Trophoblast cell (in vitro differentiated cells and primary cell): ENCODE results near the gene GPR65.

Experiments used
- DNase-seq, 2 donors: peaks; one replicate each; pipeline ENCODE4 v3.0.0-alpha.2; 2016
- H2AFZ ChIP-seq: 2 replicates; pipeline ENCODE4 v1.6.1; 2013; ENCODE audit warnings: low read length, moderate library complexity, mild to moderate bottlenecking; ENCODE audit not compliant: insufficient read depth, poor library complexity
- H2AK5ac ChIP-seq: 2 replicates; pipeline ENCODE4 v1.6.1; 2013; ENCODE audit warnings: mild to moderate bottlenecking, low read length
- H2BK120ac ChIP-seq: 2 replicates; pipeline ENCODE4 v1.6.1; 2013; ENCODE audit warnings: low read length, mild to moderate bottlenecking, moderate library complexity; ENCODE audit not compliant: insufficient read depth, poor library complexity
- H2BK12ac ChIP-seq: 2 replicates; pipeline ENCODE4 v1.6.1; 2013; ENCODE audit warnings: mild to moderate bottlenecking, low read length, moderate library complexity
- H2BK5ac ChIP-seq: 2 replicates; pipeline ENCODE4 v1.6.1; 2013; ENCODE audit warnings: low read length, low read depth, moderate library complexity, mild to moderate bottlenecking; ENCODE audit not compliant: poor library complexity
- H3K14ac ChIP-seq: 2 replicates; pipeline ENCODE4 v1.6.1; 2013; ENCODE audit warnings: mild to moderate bottlenecking, low read length
- H3K18ac ChIP-seq: 2 replicates; pipeline ENCODE4 v1.6.1; 2013; ENCODE audit warnings: mild to moderate bottlenecking, low read length
- H3K23ac ChIP-seq: 2 replicates; pipeline ENCODE4 v1.6.1; 2013; ENCODE audit warnings: low read length
- H3K27ac ChIP-seq: 2 replicates; pipeline ENCODE4 v1.5.1; 2013; ENCODE audit warnings: low read depth, mild to moderate bottlenecking, inconsistent platforms, low read length, moderate library complexity
- H3K27me3 ChIP-seq: 2 replicates; pipeline ENCODE4 v1.6.1; 2013; ENCODE audit warnings: inconsistent platforms, mild to moderate bottlenecking, low read length, moderate library complexity; ENCODE audit not compliant: insufficient read depth
- H3K36me3 ChIP-seq, 2 experiments: 1 replicate in 1 of 2; 2 replicates in 1 of 2; pipeline ENCODE4 v1.6.1; 2013; ENCODE audit warnings: low read length in 2 of 2, mild to moderate bottlenecking in 2 of 2, moderate library complexity in 1 of 2; ENCODE audit not compliant: insufficient read depth in 2 of 2, control insufficient read depth in 1 of 2
- H3K4ac ChIP-seq: 2 replicates; pipeline ENCODE4 v1.6.1; 2013; ENCODE audit warnings: low read depth, mild to moderate bottlenecking, low read length, moderate library complexity
- H3K4me1 ChIP-seq, 2 experiments: 1 replicate in 1 of 2; 2 replicates in 1 of 2; pipeline ENCODE4 v1.6.1; 2013; ENCODE audit warnings: low read length in 2 of 2, mild to moderate bottlenecking in 2 of 2, moderate library complexity in 1 of 2; ENCODE audit not compliant: insufficient read depth in 2 of 2, control insufficient read depth in 1 of 2
- H3K4me2 ChIP-seq: 2 replicates; pipeline ENCODE4 v1.6.1; 2013; ENCODE audit warnings: inconsistent platforms, mild to moderate bottlenecking, low read length, moderate library complexity
- H3K4me3 ChIP-seq: 2 replicates; pipeline ENCODE4 v1.5.1; 2013; ENCODE audit warnings: mild to moderate bottlenecking, low read depth, low read length, inconsistent platforms
- H3K79me1 ChIP-seq: one replicate; pipeline ENCODE4 v1.6.1; 2013; ENCODE audit warnings: low read length
- H3K79me2 ChIP-seq: 2 replicates; pipeline ENCODE4 v1.6.1; 2013; ENCODE audit warnings: low read length, mild to moderate bottlenecking; ENCODE audit not compliant: control insufficient read depth, insufficient read depth, poor library complexity
- H3K9ac ChIP-seq: 2 replicates; pipeline ENCODE4 v1.6.1; 2013; ENCODE audit warnings: mild to moderate bottlenecking, low read length
- H3K9me3 ChIP-seq: 2 replicates; pipeline ENCODE4 v1.6.1; 2013; ENCODE audit warnings: low read depth, mild to moderate bottlenecking, control low read depth, inconsistent platforms, low read length; ENCODE audit not compliant: insufficient read depth
- H4K12ac ChIP-seq: 2 replicates; pipeline ENCODE4 v1.6.1; 2013; ENCODE audit warnings: low read depth, mild to moderate bottlenecking, low read length, moderate library complexity
- H4K8ac ChIP-seq: 2 replicates; pipeline ENCODE4 v1.6.1; 2013; ENCODE audit warnings: low read depth, mild to moderate bottlenecking, low read length, moderate library complexity
- H4K91ac ChIP-seq: one replicate; pipeline ENCODE4 v1.6.1; 2013; ENCODE audit warnings: low read depth, mild to moderate bottlenecking, low read length, moderate library complexity
- WGBS: extraction: QIAGEN DNeasy Blood & Tissue Kit; methylation state at CpG from one replicate; pipeline ENCODE4 v1.1.7; 2013; ENCODE audit warnings: missing lambda C conversion rate; ENCODE audit not compliant: insufficient read length, insufficient coverage; ENCODE audit errors: extremely low coverage; 5-methylcytosine and 5-hydroxymethylcytosine counted together

GPR65 gene

GRCh38 chr14:87998482-87998881 is 6.5 kb upstream of the GPR65 start:
- H3K9ac ChIP-seq, result no peak overlapping the region
- H3K9me3 ChIP-seq, result no peaks in the 10 kb centered on the region

GRCh38 chr14:87999277-87999676 is 5.7 kb upstream of the GPR65 start:
- Histone ChIP-seq H4K8ac (no peak overlapping the region), H2AK5ac (no peak overlapping the region), H2BK120ac (no peak overlapping the region), H3K23ac (no peak overlapping the region), H2BK5ac (no peak overlapping the region), H3K4me3 (no peak overlapping the region), H3K18ac (no peak overlapping the region), H3K36me3 (no peaks in the 10 kb centered on the region), H2BK12ac (no peak overlapping the region), H3K4me1 (peaks cover 3 to 5% of the 10 kb centered on the region in 2 experiments), H4K12ac (no peak overlapping the region), H3K9ac (no peak overlapping the region), H3K79me1 (peaks cover 2% of the 10 kb centered on the region), H4K91ac (no peak overlapping the region), H3K9me3 (no peaks in the 10 kb centered on the region), H3K4me2 (no peak overlapping the region), H3K79me2 (no peaks in the 10 kb centered on the region), H3K27me3 (no peaks in the 10 kb centered on the region), H3K4ac (no peak overlapping the region), H3K14ac (no peak overlapping the region), H3K27ac (no peak overlapping the region), H2AFZ (no peak overlapping the region)
- no CpG with 5 or more reads among the region's 2 CpGs for WGBS
- no peak for DNase-seq

More at GRCh38 chr14:87998482-87998881, 6.5 kb upstream of the GPR65 start:
- no peak overlapping the region for H2AK5ac ChIP-seq
- no peak overlapping the region for H3K4me2 ChIP-seq
- no peak overlapping the region for H3K18ac ChIP-seq
- H2BK5ac ChIP-seq, result no peak overlapping the region
- H4K8ac ChIP-seq, result no peak overlapping the region
- H3K14ac ChIP-seq, result no peak overlapping the region
- no peaks in the 10 kb centered on the region for H3K79me2 ChIP-seq
- H3K27me3 ChIP-seq, result no peaks in the 10 kb centered on the region
- no peak overlapping the region for H3K27ac ChIP-seq
- H4K91ac ChIP-seq, result no peak overlapping the region
- no peak overlapping the region for H3K23ac ChIP-seq
- peaks cover 2% of the 10 kb centered on the region for H3K79me1 ChIP-seq
- no peak overlapping the region for H3K4me3 ChIP-seq
- no peak overlapping the region for H2AFZ ChIP-seq
- no peak overlapping the region for H2BK120ac ChIP-seq
- H3K36me3 ChIP-seq, result no peaks in the 10 kb centered on the region
- no peak for DNase-seq
- no peak overlapping the region for H3K4ac ChIP-seq
- H4K12ac ChIP-seq, result no peak overlapping the region
- no peak overlapping the region for H2BK12ac ChIP-seq
- peaks cover 3 to 6% of the 10 kb centered on the region in 2 experiments for H3K4me1 ChIP-seq

GRCh38 chr14:88002421-88003075 is 2.4 kb upstream of the GPR65 start:
- Histone ChIP-seq H3K18ac (no peak overlapping the region), H3K36me3 (no peaks in the 10 kb centered on the region), H3K4me3 (no peak overlapping the region), H3K9ac (no peak overlapping the region), H2BK5ac (no peak overlapping the region), H3K4me2 (no peak overlapping the region), H3K14ac (no peak overlapping the region), H4K91ac (no peak overlapping the region), H3K4ac (no peak overlapping the region), H3K4me1 (no peaks in the 10 kb centered on the region), H3K23ac (no peak overlapping the region), H3K79me2 (no peaks in the 10 kb centered on the region), H4K12ac (no peak overlapping the region), H3K9me3 (no peaks in the 10 kb centered on the region), H3K27me3 (no peaks in the 10 kb centered on the region), H4K8ac (no peak overlapping the region), H3K27ac (no peak overlapping the region), H2AK5ac (no peak overlapping the region), H2AFZ (no peak overlapping the region), H2BK12ac (no peak overlapping the region), H3K79me1 (no peaks in the 10 kb centered on the region), H2BK120ac (no peak overlapping the region)
- WGBS, result no CpG with 5 or more reads among the region's 4 CpGs
- no peak for DNase-seq

- no peaks in the 10 kb centered on the region for H3K79me2 ChIP-seq
- H3K23ac ChIP-seq, result no peak overlapping the region
- H3K9ac ChIP-seq, result no peak overlapping the region
- no peak overlapping the region for H2AK5ac ChIP-seq
- H2BK120ac ChIP-seq, result no peak overlapping the region
- no peak overlapping the region for H2BK12ac ChIP-seq
- H2AFZ ChIP-seq, result no peak overlapping the region
- H3K4me3 ChIP-seq, result no peak overlapping the region
- no CpG with 5 or more reads among the region's 4 CpGs for WGBS
- no peaks in the 10 kb centered on the region for H3K27me3 ChIP-seq
- no peak overlapping the region for H3K18ac ChIP-seq
- H3K9me3 ChIP-seq, result no peaks in the 10 kb centered on the region
- H2BK5ac ChIP-seq, result no peak overlapping the region
- no peak overlapping the region for H3K27ac ChIP-seq
- no peak overlapping the region for H4K8ac ChIP-seq
- no peak for DNase-seq
- no peaks in the 10 kb centered on the region for H3K36me3 ChIP-seq
- no peak overlapping the region for H3K4ac ChIP-seq
- H4K91ac ChIP-seq, result no peak overlapping the region
- H4K12ac ChIP-seq, result no peak overlapping the region
- no peak overlapping the region for H3K4me2 ChIP-seq
- no peaks in the 10 kb centered on the region for H3K4me1 ChIP-seq
- no peak overlapping the region for H3K14ac ChIP-seq
- no peaks in the 10 kb centered on the region for H3K79me1 ChIP-seq
These were observed 1.5 kb upstream of the GPR65 start for GRCh38 chr14:88003425-88003824.
